Stimulated activated CD4-positive, alpha-beta T cell treated with anti-CD3 and anti-CD28 coated beads, Interleukin-15, amount 100 ng/mL, for 24 hours (primary cell): ENCODE measurements around the gene HTT.

Experiments used
- DNase-seq: peaks from one replicate; pipeline ENCODE4 v3.0.0-alpha.2; 2020

Gene HTT

GRCh38 chr4:3225071-3225850 is 150.8 kb downstream of the HTT start:
- DNase-seq = no peak

- no peak for DNase-seq
Measured at GRCh38 chr4:3225936-3226335, 151.5 kb downstream of the HTT start.

DNA sequence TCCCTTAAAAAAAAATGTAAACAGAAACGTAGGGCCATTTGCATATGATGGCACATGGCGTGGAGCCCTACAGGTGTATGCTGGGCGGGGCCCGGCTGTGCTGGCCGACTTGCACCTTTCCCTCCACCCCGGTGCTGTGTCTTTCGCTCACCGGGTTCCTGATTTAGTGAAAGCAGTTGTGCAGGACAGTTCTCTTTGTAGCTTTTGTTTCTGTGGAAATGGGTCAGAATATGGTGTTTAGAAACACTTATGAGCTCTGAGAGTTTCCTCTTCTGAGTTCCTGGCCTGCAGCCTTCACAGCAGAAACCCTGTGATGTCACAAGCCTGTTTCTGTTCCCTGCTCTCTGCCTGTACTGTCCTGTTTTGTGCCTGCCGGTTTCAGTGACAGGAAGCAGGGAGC is 152.0 kb downstream of the HTT start:
- DNase-seq = no peak

- DNase-seq = no peak
Measured at GRCh38 chr4:3226944-3227343, 152.5 kb downstream of the HTT start.

GRCh38 chr4:3227878-3228675 is 153.6 kb downstream of the HTT start:
- no peak for DNase-seq

DNA sequence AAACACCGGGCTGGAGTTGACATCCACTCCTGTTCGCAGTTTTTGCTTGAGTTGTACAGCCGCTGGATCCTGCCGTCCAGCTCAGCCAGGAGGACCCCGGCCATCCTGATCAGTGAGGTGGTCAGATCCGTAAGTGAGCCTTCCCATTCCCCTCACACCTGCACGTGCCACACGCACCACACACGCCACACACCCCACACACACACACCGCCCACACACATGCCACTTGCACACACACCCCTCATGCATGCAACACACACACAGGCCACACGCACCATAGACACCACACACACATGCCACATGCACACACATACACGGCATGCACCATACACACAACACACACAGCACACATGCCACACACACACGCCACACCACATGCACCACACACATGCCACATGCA is 154.4 kb downstream of the HTT start:
- no peak for DNase-seq

DNA sequence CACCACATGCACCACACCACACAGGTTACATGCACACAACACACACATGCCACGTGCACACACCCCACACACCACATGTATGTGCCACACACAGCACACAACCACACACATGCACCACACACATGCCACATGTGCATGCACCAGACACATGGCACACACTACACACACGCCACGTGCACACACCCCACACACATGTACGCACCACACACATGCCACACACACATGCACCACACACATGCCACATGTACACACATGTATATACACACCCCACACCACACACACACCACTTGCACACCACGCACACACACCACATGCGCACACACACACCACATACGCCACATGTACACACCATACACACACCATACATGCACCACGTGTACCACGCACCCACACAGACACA is 154.8 kb downstream of the HTT start:
- DNase-seq = no peak

- DNase-seq = no peak
Measured at GRCh38 chr4:3229964-3230363, 155.5 kb downstream of the HTT start.

GRCh38 chr4:3231471-3231870 is 157.0 kb downstream of the HTT start:
- DNase-seq = no peak

DNA sequence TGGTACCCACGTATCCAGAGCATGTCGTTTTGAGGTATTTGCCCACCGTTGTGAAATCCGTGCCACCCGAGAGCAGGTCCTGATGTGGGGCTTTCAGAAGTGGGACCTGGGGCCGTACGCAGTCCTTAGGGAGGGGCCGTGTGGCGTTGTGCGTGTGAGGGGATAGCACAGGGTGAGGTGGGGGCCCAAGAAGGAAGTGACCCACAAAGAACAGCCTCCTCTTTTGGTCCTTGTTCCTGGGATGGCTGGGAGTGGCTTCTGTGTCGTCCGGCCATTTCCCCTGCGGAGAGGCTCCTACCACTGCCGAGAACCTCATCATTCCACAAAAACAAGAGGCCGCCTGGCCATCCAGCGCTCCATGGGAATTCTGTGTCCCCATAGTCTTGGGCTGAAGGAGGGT is 157.5 kb downstream of the HTT start:
- no peak for DNase-seq

DNA sequence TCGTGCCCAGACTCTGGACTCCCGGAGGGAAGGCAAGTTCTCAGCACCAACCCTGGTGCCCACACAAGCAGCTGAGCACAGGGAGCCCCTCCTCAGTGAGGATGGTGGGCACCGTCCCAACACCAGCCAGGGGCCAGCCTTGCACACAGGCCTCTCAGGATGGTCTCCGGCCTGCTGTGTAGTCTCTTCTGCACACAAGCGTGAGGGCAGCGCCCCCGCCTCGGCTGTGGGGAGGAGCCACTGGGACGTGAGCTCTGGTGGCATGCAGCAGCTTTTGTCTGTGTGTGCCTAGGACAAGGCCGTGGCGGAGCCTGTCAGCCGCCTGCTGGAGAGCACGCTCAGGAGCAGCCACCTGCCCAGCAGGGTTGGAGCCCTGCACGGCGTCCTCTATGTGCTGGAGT is 158.4 kb downstream of the HTT start:
- DNase-seq = no peak

DNA sequence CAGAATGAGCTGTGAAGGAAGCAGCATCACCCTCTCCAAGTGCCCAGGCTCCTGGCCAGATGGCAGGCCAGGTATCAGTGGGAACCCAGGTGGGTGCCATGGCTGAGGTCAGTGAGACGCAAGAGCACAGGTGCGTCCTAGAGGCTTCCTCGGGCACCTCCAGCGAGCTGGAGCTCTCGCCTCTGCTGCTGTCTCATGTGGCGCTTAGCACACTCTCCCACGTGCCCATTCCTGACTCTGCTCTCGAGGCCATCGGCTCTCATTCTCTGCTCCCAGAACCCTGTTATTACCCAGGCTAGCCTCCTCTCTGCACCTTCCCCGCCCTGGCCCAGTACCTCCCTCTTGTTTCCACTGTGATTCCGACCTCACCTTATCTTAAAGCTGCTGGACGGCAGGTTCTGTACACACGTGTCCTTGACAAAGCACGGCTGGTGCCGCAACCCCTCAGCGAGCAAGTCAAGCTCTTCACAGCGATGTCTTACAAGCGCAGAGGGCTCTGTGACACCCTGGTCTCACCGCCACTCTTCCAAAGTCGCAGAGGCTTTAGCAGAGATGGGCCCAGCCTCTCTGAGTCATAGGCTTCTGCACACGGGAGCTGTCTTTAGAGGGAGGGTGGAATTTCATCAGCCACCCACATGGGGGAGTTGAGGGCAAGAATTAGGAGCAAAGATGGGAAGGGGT is 159.1 kb downstream of the HTT start:
- no peak for DNase-seq

DNA sequence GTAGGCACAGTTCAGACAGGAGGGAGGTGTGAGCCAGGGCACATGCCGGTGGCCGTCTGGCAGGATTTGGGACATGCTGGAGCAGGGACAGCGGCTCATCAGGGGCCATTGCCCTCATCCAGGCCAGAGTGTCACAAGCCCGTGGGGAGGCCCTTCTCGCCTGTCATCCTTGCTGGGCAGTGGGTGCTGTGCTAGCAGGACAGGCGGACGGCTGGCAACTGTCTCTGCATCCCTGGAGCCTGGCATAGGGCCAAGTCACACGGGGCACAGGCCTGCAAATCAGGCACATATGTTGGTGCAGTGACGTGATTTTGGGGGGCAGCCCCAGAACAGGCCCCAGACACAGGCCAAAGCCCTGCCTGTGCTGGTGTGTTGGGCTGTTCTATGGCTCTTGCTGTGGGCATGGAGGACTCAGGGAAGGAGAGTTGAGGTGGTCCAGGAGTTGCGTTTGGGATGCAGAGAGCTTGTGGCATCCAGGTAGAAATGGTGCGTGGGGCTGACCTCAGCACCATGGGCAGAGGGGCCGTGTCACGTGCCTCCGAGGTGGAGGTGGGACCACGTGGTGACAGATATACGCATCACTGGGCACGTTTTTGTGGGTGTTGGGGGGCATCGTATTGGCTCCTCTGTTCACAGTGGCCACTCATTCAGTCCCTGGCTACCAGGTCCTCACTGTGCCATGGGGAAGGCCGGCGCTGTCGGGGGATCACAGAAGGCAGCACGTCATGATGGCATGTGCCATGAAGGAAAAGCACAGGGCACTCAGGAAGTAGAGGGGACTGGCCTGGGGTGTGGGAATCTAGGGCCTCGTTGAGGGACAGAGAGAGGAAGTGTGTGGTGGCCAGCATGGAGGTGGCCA is 159.9 kb downstream of the HTT start:
- DNase-seq = no peak

DNA sequence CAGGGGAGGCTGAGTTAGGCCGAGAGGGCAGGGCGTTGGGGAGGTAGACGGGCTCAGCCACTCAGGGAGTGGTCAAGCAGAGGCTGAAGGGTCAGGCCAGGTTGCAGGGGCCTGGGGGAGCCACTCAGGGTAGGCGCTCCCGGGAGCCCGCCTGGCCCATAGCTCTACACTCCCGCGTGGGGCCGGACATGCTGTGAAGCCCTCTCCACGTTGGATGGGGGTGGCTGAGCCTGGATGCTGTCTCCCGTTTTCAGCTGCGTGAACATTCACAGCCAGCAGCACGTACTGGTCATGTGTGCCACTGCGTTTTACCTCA is 160.5 kb downstream of the HTT start:
- no peak for DNase-seq

- no peak for DNase-seq
Measured at GRCh38 chr4:3235581-3235980, 161.1 kb downstream of the HTT start.

DNA sequence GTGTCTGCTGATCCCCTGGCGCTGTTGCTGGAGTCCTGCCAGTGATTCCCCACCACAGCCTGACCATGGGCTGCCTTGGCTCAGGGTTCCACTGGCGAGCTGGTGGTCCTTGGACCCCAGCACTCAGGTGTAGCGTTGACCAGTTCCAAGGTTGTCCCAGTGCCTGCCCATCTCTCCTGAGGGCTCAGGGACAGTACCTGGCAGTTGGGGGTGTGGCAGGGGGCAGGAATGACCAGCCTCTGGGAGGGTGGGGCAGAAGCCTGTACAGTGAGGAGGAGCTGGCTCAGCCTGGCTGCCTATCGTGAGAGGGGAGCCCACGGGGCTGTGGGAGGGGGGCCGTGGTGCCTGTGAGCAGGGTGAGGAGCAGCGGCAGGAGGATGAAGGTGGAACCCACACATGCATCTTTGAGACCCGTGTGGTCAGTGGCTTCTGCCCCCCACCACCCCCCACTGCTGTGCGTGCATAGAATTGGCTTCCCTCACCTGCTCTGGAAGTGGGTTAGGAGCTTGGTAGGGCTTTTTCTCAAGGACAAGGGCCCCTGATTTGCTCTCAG is 161.9 kb downstream of the HTT start:
- DNase-seq = no peak

- DNase-seq = no peak
Measured at GRCh38 chr4:3237266-3237665, 162.8 kb downstream of the HTT start.

- no peak for DNase-seq
Measured at GRCh38 chr4:3237712-3238560, 163.5 kb downstream of the HTT start.

GRCh38 chr4:3238721-3239120 is 164.2 kb downstream of the HTT start:
- DNase-seq = no peak

DNA sequence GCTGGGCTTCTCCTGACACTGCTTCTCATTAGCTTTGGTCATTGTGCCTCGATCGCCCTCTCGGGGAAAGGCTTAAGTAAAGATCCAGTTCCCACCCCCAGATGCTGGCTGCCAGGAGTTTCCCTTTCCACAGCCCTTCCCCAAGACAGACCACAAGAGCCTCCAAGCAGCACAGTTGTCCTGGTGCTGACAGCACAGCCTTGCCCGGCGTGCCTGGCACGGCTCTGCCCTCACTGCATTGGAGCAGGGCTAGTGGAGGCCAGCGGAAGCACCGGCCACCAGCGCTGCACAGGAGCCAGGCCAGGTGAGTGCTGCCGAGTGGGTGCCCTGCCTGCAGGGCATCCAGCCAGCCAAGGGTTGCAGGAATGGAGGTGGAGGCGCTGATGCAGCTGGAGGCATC is 164.8 kb downstream of the HTT start:
- no peak for DNase-seq

DNA sequence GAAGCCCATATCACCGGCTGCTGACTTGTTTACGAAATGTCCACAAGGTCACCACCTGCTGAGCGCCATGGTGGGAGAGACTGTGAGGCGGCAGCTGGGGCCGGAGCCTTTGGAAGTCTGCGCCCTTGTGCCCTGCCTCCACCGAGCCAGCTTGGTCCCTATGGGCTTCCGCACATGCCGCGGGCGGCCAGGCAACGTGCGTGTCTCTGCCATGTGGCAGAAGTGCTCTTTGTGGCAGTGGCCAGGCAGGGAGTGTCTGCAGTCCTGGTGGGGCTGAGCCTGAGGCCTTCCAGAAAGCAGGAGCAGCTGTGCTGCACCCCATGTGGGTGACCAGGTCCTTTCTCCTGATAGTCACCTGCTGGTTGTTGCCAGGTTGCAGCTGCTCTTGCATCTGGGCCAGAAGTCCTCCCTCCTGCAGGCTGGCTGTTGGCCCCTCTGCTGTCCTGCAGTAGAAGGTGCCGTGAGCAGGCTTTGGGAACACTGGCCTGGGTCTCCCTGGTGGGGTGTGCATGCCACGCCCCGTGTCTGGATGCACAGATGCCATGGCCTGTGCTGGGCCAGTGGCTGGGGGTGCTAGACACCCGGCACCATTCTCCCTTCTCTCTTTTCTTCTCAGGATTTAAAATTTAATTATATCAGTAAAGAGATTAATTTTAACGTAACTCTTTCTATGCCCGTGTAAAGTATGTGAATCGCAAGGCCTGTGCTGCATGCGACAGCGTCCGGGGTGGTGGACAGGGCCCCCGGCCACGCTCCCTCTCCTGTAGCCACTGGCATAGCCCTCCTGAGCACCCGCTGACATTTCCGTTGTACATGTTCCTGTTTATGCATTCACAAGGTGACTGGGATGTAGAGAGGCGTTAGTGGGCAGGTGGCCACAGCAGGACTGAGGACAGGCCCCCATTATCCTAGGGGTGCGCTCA is 165.8 kb downstream of the HTT start:
- DNase-seq = no peak
